Immature natural killer cell (primary cell): ENCODE results near the gene RNF111. TPM values are rescaled to one million over a fixed set of nuclear protein-coding genes. Genes with fewer than 3 reads are reported as not detected.

Source experiments
- DNase-seq, 3 donors: peaks; one replicate each; pipeline ENCODE4 v3.0.0; 2022; ENCODE audit warnings: mixed read lengths in 1 of 3
- H3K27ac Mint-ChIP-seq, 6 donors: one replicate each; pipeline ENCODE4 v1.8.0; 2020; ENCODE audit warnings: mixed read lengths in 6 of 6, mild to moderate bottlenecking in 5 of 6, inconsistent platforms in 4 of 6, moderate library complexity in 3 of 6
- H3K27me3 Mint-ChIP-seq, 3 donors: one replicate each; pipeline ENCODE4 v1.8.0; 2020 to 2021; ENCODE audit warnings: low read depth in 3 of 3, mild to moderate bottlenecking in 3 of 3, mixed read lengths in 3 of 3, moderate library complexity in 3 of 3, inconsistent platforms in 1 of 3
- H3K36me3 Mint-ChIP-seq, 3 donors: one replicate each; pipeline ENCODE4 v1.8.0; 2020; ENCODE audit warnings: mixed read lengths in 3 of 3, inconsistent platforms in 2 of 3, mild to moderate bottlenecking in 2 of 3
- H3K4me1 Mint-ChIP-seq, 2 donors: one replicate each; pipeline ENCODE4 v1.8.0; 2020; ENCODE audit warnings: inconsistent platforms in 2 of 2, mild to moderate bottlenecking in 2 of 2, mixed read lengths in 2 of 2, moderate library complexity in 1 of 2
- H3K4me3 Mint-ChIP-seq, 5 donors: one replicate each; pipeline ENCODE4 v1.8.0; 2020; ENCODE audit warnings: mild to moderate bottlenecking in 5 of 5, mixed read lengths in 5 of 5, inconsistent platforms in 3 of 5, moderate library complexity in 3 of 5
- H3K9me3 Mint-ChIP-seq, 6 donors: one replicate each; pipeline ENCODE4 v1.8.0; 2020; ENCODE audit warnings: mild to moderate bottlenecking in 6 of 6, mixed read lengths in 6 of 6, inconsistent platforms in 4 of 6, moderate library complexity in 3 of 6
- polyA plus RNA-seq, 3 donors: library from polyadenylated mRNA; unstranded; fragments of 300-500 nt; fragmentation: Illumina TruSeq; gene quantifications; one replicate each; pipeline ENCODE4 v1.2.3, GENCODE V29; 2021

Gene RNF111
- polyA plus RNA-seq: 10 to 100 TPM in 2 of 3 donors, 1 to 10 TPM in 1; 8.1 to 19.1 (median 10.8) TPM

DNA sequence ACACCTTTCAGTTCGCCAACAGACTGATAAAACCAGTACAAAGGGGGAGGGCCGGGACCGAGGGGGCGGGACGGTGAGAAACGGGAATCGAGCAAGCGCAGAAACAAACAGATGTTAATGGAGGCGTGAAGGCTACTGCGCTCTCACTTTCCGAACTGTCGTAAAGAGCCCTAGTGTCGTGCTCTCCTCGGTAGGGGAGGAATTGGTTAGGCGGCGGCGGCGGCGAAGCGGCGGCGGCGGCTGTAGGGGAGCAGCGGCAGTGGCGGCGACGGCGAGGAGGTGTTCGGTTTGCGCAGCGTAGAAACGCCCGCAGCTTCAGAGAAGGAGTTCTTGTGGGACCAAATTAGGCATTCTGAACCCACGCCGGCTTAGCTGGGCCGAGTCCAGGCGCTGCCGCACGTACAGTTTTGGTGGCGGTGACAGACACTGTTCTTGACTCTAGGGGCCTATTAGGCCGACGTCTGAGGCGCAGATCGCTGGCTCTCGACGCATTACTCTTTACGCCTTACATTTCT is at the start of gene RNF111:
Gene RNF111, plus strand, starts transcription at position 173 of the 515 bp plus-strand sequence. CDS start 43,160 bp downstream, outside the sequence.
- peaks cover 0 to 6% (median 6%) of the 10 kb centered on the region in 3 donors for H3K36me3 Mint-ChIP-seq
- H3K4me1 Mint-ChIP-seq: peaks cover 48 to 56% of the 10 kb centered on the region in 2 donors
- H3K27me3 Mint-ChIP-seq: peaks cover 10 to 12% (median 11%) of the 10 kb centered on the region in 3 donors
- DNase-seq: peak; percentile 89 to 91 (median 89)
- H3K27ac Mint-ChIP-seq: peak within 1 kb of the TSS; percentile 83 to 94 (median 92)
- no peaks in the 10 kb centered on the region for H3K9me3 Mint-ChIP-seq
- H3K4me3 Mint-ChIP-seq: peak within 1 kb of the TSS; percentile 91 to 97 (median 93)

DNA sequence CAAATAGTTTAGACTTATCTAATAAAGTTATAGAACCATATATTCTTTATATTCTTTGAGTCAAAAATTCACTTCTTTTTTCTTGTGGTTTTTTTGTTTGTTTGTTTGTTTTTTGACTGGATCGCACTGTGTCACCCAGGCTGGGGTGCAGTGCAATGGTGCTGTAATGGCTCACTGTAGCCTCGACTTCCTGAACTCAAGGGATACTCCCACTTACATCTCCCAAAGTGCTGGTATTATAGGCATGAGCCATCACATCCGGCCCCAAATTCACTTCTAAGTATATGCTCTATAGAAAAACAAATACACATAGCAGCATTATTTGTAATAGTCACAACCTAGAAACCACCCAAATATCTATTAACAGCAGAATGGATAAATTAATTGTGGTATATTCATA is 40.3 kb upstream of the RNF111 start:
- no peak overlapping the region for H3K4me3 Mint-ChIP-seq
- H3K36me3 Mint-ChIP-seq: peaks cover 0 to 5% (median 0%) of the 10 kb centered on the region in 3 donors
- H3K9me3 Mint-ChIP-seq: no peaks in the 10 kb centered on the region
- no peak overlapping the region for H3K27ac Mint-ChIP-seq
- H3K27me3 Mint-ChIP-seq: peaks cover 0 to 1% (median under 1%) of the 10 kb centered on the region in 3 donors
- no peaks in the 10 kb centered on the region for H3K4me1 Mint-ChIP-seq
- no peak for DNase-seq

DNA sequence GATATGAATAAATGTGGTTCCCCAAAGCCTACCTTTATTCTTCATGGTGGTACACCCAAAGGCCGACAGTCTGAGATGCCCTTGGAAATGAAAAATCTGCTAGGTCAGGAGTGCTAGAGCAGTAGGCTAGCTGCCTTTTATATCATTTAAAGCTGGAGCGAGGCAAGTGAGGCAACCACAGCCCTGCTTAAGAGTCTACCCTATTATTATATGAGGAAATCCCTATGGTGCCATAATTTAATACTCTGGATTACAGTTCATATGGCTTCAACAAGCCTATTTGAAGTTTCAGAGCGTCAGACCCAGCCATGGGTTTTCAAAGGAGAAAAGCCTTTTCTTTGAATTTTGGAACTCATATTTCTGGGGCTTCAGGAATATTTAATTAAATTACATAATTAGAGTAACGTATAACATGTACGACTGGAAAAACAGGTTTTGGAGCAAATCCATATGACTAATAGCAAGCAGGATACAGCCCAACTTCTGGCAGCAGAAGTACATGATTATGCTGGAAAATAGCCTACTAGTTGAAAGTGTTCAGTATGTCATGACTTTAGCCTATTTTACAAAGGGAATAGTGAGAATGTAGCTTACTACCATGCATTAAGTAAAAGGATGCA is 36.0 kb upstream of the RNF111 start:
- Mint-ChIP-seq H3K27ac (no peak overlapping the region), H3K9me3 (no peaks in the 10 kb centered on the region), H3K4me1 (no peaks in the 10 kb centered on the region), H3K27me3 (peaks cover 0 to 4% (median 0%) of the 10 kb centered on the region in 3 donors), H3K36me3 (peaks cover 0 to 5% (median 0%) of the 10 kb centered on the region in 3 donors), H3K4me3 (no peak overlapping the region)
- DNase-seq: no peak

DNA sequence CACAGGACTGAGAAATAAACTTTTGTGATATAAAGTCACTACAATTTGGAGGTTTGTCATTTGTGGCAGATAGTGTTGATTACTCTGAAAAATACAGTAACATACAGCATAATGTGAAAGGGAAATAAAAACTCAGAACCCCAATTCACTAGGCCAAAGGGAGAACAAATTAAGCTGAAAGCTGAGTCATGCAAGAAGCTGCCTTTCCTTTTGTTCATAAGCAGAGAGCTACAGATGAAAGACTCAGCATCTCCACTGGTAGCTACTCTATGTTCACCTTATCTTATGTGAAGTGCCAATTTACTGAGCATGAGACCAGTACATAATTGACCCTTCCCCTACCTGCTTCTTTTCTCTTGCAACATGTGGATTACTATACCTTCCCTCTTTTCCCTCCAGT is 34.7 kb upstream of the RNF111 start:
- Mint-ChIP-seq H3K27me3 (peaks cover 0 to 4% (median 0%) of the 10 kb centered on the region in 3 donors), H3K27ac (no peak overlapping the region), H3K4me3 (no peak overlapping the region), H3K4me1 (no peaks in the 10 kb centered on the region), H3K9me3 (no peaks in the 10 kb centered on the region), H3K36me3 (peaks cover 0 to 5% (median 0%) of the 10 kb centered on the region in 3 donors)
- DNase-seq: no peak

DNA sequence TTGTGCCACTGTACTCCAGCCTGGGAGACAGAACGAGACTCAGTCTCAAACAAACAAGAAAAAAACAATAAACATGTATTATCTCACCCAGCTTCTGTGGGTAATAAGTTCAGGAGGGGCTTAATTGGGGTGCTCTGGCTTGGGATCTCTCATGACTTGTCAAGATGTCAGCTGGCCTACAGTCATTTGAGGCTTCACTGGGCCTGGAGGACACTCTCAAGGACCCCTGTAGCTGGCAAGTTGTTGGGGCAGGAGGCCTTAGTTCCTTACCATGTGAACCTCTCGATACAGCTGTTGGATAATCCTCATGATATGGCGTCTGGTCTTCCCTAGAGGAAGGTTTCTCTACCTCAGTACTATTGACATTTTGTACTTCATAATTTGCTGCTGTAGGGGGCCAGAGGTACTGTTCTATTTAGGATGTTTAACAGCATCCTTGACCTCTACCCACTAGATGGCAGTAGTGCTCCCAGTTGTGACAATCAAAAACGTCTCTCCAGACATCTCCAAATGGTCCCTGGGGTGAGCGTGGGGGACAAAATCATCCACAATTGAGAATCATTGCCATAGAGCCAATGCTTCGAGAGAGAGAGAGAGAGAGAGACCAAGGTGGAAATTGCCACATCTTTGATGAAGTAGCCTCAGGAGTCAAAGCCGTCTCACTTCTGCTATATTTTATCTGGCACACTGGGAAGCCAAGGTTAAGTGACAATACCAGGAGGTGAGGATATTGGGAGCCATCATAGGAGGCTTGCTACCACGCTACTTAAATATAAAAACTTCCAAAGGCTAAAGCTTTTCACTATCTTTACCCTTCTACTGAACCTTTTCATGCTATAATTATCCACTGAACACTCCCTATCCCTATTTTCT is 30.1 kb upstream of the RNF111 start:
- peaks cover 0 to 6% (median 5%) of the 10 kb centered on the region in 3 donors for H3K27me3 Mint-ChIP-seq
- H3K4me1 Mint-ChIP-seq: no peaks in the 10 kb centered on the region
- H3K4me3 Mint-ChIP-seq: no peak overlapping the region
- H3K9me3 Mint-ChIP-seq: no peaks in the 10 kb centered on the region
- no peaks in the 10 kb centered on the region for H3K36me3 Mint-ChIP-seq
- DNase-seq: peak; percentile 55 to 63 (median 56)
- no peak overlapping the region for H3K27ac Mint-ChIP-seq

DNA sequence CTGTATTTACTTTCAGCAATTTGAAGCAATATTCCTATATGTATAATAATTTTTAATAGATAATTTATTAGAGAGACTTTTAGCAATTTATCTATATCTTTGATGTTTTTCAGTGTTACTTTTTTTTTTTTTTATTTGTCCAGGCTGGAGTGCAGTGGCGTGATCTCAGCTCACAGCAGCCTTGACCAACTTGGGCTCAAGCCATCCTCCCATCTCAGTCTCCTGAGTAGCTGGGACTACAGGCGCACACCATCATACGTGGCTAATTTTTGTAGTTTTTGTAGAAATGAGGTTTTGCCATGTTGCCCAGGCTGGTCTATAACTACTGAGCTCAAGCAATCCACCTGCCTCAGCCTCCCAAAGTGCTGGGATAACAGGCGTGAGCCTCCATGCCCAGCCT is 28.7 kb upstream of the RNF111 start:
- Mint-ChIP-seq H3K4me3 (no peak overlapping the region), H3K4me1 (no peaks in the 10 kb centered on the region), H3K27ac (no peak overlapping the region), H3K27me3 (peaks cover 0 to 6% (median 5%) of the 10 kb centered on the region in 3 donors), H3K36me3 (no peaks in the 10 kb centered on the region), H3K9me3 (no peaks in the 10 kb centered on the region)
- DNase-seq: no peak

DNA sequence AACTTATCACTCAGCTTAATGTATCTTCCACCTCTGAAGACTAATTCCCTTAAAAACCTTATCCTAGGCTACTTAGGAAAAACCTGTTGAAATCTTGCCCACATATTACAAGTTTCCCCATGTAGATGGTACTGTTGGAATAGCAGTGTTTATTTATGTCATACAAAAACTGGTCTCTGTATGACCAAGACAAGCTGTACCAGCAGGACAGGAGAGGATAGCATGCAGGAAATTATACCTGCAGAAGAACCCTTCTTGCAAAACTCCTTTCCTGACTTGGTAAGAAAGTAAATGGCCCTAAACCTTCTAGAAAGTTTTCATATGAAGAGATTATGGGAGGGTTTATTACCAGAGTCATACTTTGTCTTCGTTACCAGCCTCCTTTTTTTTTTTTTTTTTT is 25.3 kb upstream of the RNF111 start:
- Mint-ChIP-seq H3K36me3 (no peaks in the 10 kb centered on the region), H3K27ac (no peak overlapping the region), H3K4me3 (no peak overlapping the region), H3K27me3 (peaks cover 0 to 6% (median 2%) of the 10 kb centered on the region in 3 donors), H3K9me3 (no peaks in the 10 kb centered on the region), H3K4me1 (no peaks in the 10 kb centered on the region)
- DNase-seq: no peak

DNA sequence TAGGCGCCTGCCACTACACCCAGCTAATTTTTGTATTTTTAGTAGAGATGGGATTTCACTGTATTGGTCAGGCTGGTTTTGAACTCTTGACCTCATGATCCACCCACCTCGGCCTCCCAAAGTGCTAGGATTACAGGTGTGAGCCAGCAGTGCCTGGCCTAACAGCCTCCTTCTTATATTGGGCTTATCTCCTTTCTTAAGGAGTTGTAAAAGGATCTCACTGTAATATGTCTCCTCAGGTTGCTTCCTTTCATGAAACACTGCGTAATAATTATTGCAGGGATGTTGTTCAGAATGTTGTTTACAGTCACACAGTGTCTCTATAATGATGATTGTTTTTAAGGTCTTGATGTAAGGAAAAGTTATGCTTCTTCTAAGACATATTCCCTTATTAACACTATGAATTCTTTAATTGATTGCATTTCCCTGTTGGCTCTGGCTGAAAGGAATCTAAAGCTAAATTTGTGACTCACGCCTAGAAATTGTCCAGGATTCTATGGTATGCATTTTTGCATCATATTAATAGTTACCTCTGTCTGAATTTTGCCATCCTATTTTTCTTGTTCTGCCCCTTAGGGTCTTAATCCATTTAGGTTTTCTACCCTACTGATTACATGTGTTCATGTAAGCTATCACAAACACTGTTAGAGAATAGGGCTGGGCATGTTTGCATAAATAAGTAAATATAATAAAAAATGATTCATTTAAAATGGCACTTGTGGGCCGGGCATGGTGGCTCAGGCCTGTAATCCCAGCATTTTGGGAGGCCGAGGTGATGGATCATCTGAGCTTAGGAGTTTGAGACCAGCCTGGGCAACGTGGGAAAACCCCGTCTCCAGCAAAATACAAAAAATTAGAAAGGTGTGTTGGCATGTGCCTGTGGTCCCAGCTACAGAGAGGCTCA is 24.5 kb upstream of the RNF111 start:
- Mint-ChIP-seq H3K27me3 (peaks cover 0 to 6% (median 2%) of the 10 kb centered on the region in 3 donors), H3K4me3 (no peak overlapping the region), H3K9me3 (no peaks in the 10 kb centered on the region), H3K4me1 (no peaks in the 10 kb centered on the region), H3K27ac (no peak overlapping the region), H3K36me3 (no peaks in the 10 kb centered on the region)
- DNase-seq: no peak

DNA sequence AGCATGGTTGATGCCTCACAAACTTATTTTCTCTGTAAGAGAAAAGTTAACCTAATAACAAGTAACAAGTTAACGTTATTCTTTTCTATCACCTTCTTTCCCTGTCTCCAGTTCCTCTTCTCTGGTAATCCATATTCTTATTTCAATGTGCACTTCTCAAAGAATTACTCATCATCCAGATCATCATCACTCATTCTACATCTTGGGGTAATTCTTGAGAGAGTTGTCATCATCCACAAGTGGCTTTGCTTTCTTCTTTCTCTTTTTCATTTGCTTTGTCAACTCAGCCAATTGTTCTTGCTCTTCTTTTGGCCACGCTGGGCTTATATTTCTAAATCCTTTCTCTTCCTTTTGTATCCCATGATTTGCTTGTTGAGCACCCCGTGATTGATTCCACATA is 20.8 kb upstream of the RNF111 start:
- H3K4me3 Mint-ChIP-seq: no peak overlapping the region
- DNase-seq: no peak
- H3K27me3 Mint-ChIP-seq: peaks cover 0 to 7% (median 0%) of the 10 kb centered on the region in 3 donors

DNA sequence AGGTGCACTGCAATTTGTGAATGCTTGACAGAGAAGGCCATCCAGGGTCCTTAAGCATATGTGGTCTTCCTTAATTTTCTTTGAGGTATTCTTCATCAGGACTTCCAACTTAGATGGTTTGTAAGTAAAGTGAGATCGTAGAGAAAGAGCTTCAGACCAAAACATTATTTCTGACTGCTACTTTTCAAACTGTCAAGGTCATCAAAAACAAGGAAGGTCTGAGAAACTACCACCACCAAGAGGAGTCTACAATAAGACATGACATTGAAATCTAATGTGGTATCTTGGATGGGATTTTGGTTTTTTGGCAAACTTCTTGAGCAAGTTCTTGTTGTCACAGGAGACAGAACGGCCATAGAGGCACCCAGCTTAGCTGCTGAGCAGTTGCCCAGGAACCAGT is 20.0 kb upstream of the RNF111 start:
- no peaks in the 10 kb centered on the region for H3K9me3 Mint-ChIP-seq

More for the DNA sequence above, 20.8 kb upstream of the RNF111 start:
- H3K4me1 Mint-ChIP-seq: no peaks in the 10 kb centered on the region
- no peak overlapping the region for H3K27ac Mint-ChIP-seq
- H3K36me3 Mint-ChIP-seq: no peaks in the 10 kb centered on the region
- H3K9me3 Mint-ChIP-seq: no peaks in the 10 kb centered on the region

DNA sequence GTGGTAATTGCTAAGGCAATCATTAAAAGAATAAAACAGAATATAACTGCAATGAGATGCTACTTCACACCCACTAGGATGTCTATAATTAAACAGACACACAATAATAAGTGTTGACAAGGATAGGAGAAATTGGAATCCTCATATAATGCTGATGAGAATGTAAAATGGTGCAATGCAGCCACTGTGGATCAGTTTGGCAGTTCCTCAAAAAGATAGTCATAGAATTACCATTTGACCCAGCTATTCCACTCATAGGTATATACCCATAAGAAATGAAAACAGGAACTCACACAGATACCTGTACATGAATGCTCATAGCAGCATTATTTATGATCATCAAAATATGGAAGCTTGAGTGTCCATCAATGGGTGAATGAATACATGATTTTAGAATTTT is 9.6 kb upstream of the RNF111 start:
- Mint-ChIP-seq H3K36me3 (no peaks in the 10 kb centered on the region), H3K4me3 (no peak overlapping the region), H3K27ac (no peak overlapping the region), H3K27me3 (peaks cover 0 to 5% (median 2%) of the 10 kb centered on the region in 3 donors), H3K4me1 (peaks cover 31 to 41% of the 10 kb centered on the region in 2 donors), H3K9me3 (no peaks in the 10 kb centered on the region)
- DNase-seq: no peak

More for the DNA sequence above, 20.0 kb upstream of the RNF111 start:
- no peak overlapping the region for H3K27ac Mint-ChIP-seq
- H3K27me3 Mint-ChIP-seq: peaks cover 0 to 7% (median under 1%) of the 10 kb centered on the region in 3 donors
- H3K4me1 Mint-ChIP-seq: no peaks in the 10 kb centered on the region
- no peak overlapping the region for H3K4me3 Mint-ChIP-seq
- no peaks in the 10 kb centered on the region for H3K36me3 Mint-ChIP-seq
- no peak for DNase-seq

DNA sequence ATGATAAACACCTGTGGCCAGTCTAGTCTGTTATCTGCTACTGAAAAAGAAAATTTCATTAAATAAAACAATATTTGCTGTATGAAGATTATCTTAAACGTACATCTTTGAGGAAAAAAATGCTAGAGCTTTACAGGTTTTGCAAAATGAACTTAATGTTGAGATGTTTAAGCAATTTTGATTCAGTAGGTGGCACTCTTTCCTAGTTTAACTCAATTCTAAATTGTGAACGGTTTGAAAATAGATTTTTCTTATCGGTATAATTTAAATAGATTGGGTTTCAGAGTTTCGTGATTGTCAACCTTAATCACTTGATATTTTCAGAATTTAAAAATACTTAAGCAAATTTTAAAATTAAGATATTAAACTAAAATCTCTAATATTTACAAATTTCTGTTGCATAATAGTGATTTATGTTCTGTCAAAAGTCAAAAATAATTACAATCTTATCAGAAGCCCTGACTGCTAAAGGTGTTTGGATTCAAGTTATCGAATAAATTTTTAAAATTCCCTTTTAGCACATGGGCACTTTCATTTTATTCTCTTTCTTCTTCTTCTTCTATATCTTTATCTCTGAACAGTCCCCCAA is 7.0 kb upstream of the RNF111 start:
- Mint-ChIP-seq H3K36me3 (no peaks in the 10 kb centered on the region), H3K9me3 (no peaks in the 10 kb centered on the region), H3K4me3 (peak overlapping the region in 2 of 5 donors; percentile 0 to 49), H3K27ac (peak overlapping the region in 1 of 6 donors; percentile 49), H3K4me1 (peaks cover 30 to 38% of the 10 kb centered on the region in 2 donors), H3K27me3 (peaks cover 0 to 7% (median 3%) of the 10 kb centered on the region in 3 donors)
- peak; percentile 23 to 45 (median 37) for DNase-seq
